Measurements from ENCODE around the gene C1orf174. TPM values are rescaled to one million over a fixed set of nuclear protein-coding genes. Genes with fewer than 3 reads are reported as not detected.
A peak's percentile ranks its signal among the peaks of the same experiment; 100 is the strongest.

C1orf174 gene
- total RNA-seq, 4 donors from 2014 or later = 27.3 to 36.6 (median 32.7) TPM

GRCh38 chr1:3895279-3895950 is 4.7 kb downstream of the C1orf174 start:
- Histone ChIP-seq H3K27me3 (no peaks in the 10 kb centered on the region), H3K36me3 (peaks cover 4 to 6% of the 10 kb centered on the region in 2 donors), H3K4me1 (peaks cover 7 to 13% of the 10 kb centered on the region in 2 donors), H3K27ac (no peak overlapping the region), H3K9me3 (no peaks in the 10 kb centered on the region), H3K4me3 (replicated peaks in 1 of 3) (no peak overlapping the region)
- DNase-seq = no peak
- WGBS, 2 donors = 95 to 97% methylated on average over 13 of the region's 13 CpGs
- intact Hi-C loops (cut with DNase I) = loop anchor here (5.0 kb wide), 1 partner anchor 38 kb away; the partner anchor contains the start of genes CEP104 and DFFB
- TF ChIP-seq CTCF (IDR thresholded peaks at IDR 0.05) (no peak), POLR2A (IDR thresholded peaks at IDR 0.05) (no peak)

- TF ChIP-seq CTCF (IDR thresholded peaks at IDR 0.05) (no peak), POLR2A (IDR thresholded peaks at IDR 0.05) (no peak)
- H3K27ac ChIP-seq = no peak overlapping the region
Observed at GRCh38 chr1:3894626-3895278, 5.3 kb downstream of the C1orf174 start.

GRCh38 chr1:3893190-3893589 is 6.9 kb downstream of the C1orf174 start:
- no peak for DNase-seq
- Histone ChIP-seq H3K36me3 (peaks cover 13 to 22% of the 10 kb centered on the region in 2 donors), H3K27me3 (no peaks in the 10 kb centered on the region), H3K4me3 (replicated peaks in 1 of 3) (no peak overlapping the region), H3K27ac (no peak overlapping the region), H3K9me3 (no peaks in the 10 kb centered on the region), H3K4me1 (peaks cover 0 to 9% of the 10 kb centered on the region in 2 donors)
- TF ChIP-seq POLR2A (IDR thresholded peaks at IDR 0.05) = no peak
- TF ChIP-seq CTCF (IDR thresholded peaks at IDR 0.05) = no peak
- WGBS, 2 donors = 77% methylated on average over 5 of the region's 5 CpGs
- intact Hi-C loops (cut with DNase I) = no loop called here

More at GRCh38 chr1:3894626-3895278, 5.3 kb downstream of the C1orf174 start:
- Histone ChIP-seq H3K4me3 (replicated peaks in 1 of 3) (no peak overlapping the region), H3K9me3 (no peaks in the 10 kb centered on the region), H3K27me3 (no peaks in the 10 kb centered on the region), H3K36me3 (peaks cover 10 to 13% of the 10 kb centered on the region in 2 donors), H3K4me1 (peaks cover 6 to 13% of the 10 kb centered on the region in 2 donors)
- 92 to 96% methylated on average over 13 to 17 of the region's 17 CpGs for WGBS, 2 donors
- intact Hi-C loops (cut with DNase I) = loop anchor here (5.0 kb wide), 1 partner anchor 37 kb away; the partner anchor contains the start of genes CEP104 and DFFB
- no peak for DNase-seq

- TF ChIP-seq CTCF (IDR thresholded peaks at IDR 0.05) (no peak), POLR2A (IDR thresholded peaks at IDR 0.05) (no peak)
- 24 to 32% methylated on average over 14 of the region's 14 CpGs for WGBS, 2 donors
- Histone ChIP-seq H3K4me3 (replicated peaks in 1 of 3) (no peak overlapping the region), H3K9me3 (no peaks in the 10 kb centered on the region), H3K36me3 (peaks cover 13 to 22% of the 10 kb centered on the region in 2 donors), H3K27me3 (no peaks in the 10 kb centered on the region), H3K4me1 (peaks cover 0 to 9% of the 10 kb centered on the region in 2 donors), H3K27ac (no peak overlapping the region)
- intact Hi-C loops (cut with DNase I) = no loop called here
- peak; percentile 90 to 92 for DNase-seq
Observed at GRCh38 chr1:3892748-3893147, 7.3 kb downstream of the C1orf174 start.
